SH-SY5Y (cell line): ENCODE measurements around the gene DOCK2.

Source experiments
- GATA2 ChIP-seq: IDR thresholded peaks from 2 replicates; pipeline ENCODE4 v1.6.1; 2011; ENCODE audit warnings: mild to moderate bottlenecking, low read depth, low read length
- GATA3 ChIP-seq: IDR thresholded peaks from 2 replicates; pipeline ENCODE4 v1.6.1; 2011; ENCODE audit warnings: low read depth, mild to moderate bottlenecking, low read length, moderate library complexity

GRCh38 chr5:169637549-169638121 is 560 bp downstream of the DOCK2 start:
- TF ChIP-seq GATA3 (no peak), GATA2 (no peak)
